HFFc6 (cell line): ENCODE results near the gene CCDC197. TPM values are rescaled to one million over a fixed set of nuclear protein-coding genes. Genes with fewer than 3 reads are reported as not detected.

ENCODE experiments used
- DNase-seq: peaks from one replicate; pipeline ENCODE4 v3.0.0-alpha.2; 2018
- H3K27ac Mint-ChIP-seq: 2 replicates; pipeline ENCODE4 v1.8.0; 2020; ENCODE audit warnings: mild to moderate bottlenecking, mixed read lengths
- H3K27me3 Mint-ChIP-seq: 2 replicates; pipeline ENCODE4 v1.8.0; 2021; ENCODE audit warnings: mild to moderate bottlenecking, moderate library complexity, mixed read lengths; ENCODE audit not compliant: insufficient read depth
- H3K36me3 Mint-ChIP-seq: 2 replicates; pipeline ENCODE4 v1.8.0; 2021; ENCODE audit warnings: low read depth, mixed read lengths
- H3K4me1 Mint-ChIP-seq: 2 replicates; pipeline ENCODE4 v1.8.0; 2020; ENCODE audit warnings: low read depth, mixed read lengths
- H3K4me3 Mint-ChIP-seq: 2 replicates; pipeline ENCODE4 v1.8.0; 2020; ENCODE audit warnings: mild to moderate bottlenecking, moderate library complexity, mixed read lengths
- H3K9me3 Mint-ChIP-seq: 2 replicates; pipeline ENCODE4 v1.8.0; 2020; ENCODE audit warnings: mild to moderate bottlenecking, mixed read lengths
- CTCF ChIP-seq: fragments of 200-600 bp; sonication (generic); IDR thresholded peaks from 2 replicates; pipeline ENCODE4 v1.5.0; 2021; ENCODE audit warnings: antibody characterized with exemption, mild to moderate bottlenecking
- total RNA-seq, 6 experiments: library from RNA; stranded (reverse); fragmentation: NEBNext Ultra II Directional; extraction: Animal tissue kit (Norgen Biotek cat#: 25700); gene quantifications; 2 replicates in 1 of 6; 3 replicates in 5 of 6; pipeline ENCODE4 v1.2.3, GENCODE V29; 2021

The CCDC197 gene
- total RNA-seq, 6 experiments from 2014 or later: not detected

GRCh38 chr14:94040247-94040646 lies 43.1 kb downstream of the CCDC197 start:
- DNase-seq: no peak
- no peak for TF ChIP-seq CTCF
- no peaks in the 10 kb centered on the region for H3K9me3 Mint-ChIP-seq
- H3K4me1 Mint-ChIP-seq: peaks cover 39% of the 10 kb centered on the region
- H3K27me3 Mint-ChIP-seq: peaks cover 4% of the 10 kb centered on the region
- no peak overlapping the region for H3K27ac Mint-ChIP-seq
- peaks cover 5% of the 10 kb centered on the region; the same call in 1 of the 2 replicates for H3K36me3 Mint-ChIP-seq
- H3K4me3 Mint-ChIP-seq: no peak overlapping the region

GRCh38 chr14:94040796-94041195 lies 43.7 kb downstream of the CCDC197 start:
- peaks cover 4% of the 10 kb centered on the region for H3K27me3 Mint-ChIP-seq
- no peaks in the 10 kb centered on the region for H3K9me3 Mint-ChIP-seq
- H3K4me1 Mint-ChIP-seq: peaks cover 39% of the 10 kb centered on the region
- TF ChIP-seq CTCF: no peak
- H3K4me3 Mint-ChIP-seq: no peak overlapping the region
- H3K36me3 Mint-ChIP-seq: peaks cover 7% of the 10 kb centered on the region; the same call in 1 of the 2 replicates
- DNase-seq: no peak
- H3K27ac Mint-ChIP-seq: no peak overlapping the region

GRCh38 chr14:94041551-94042346 lies 44.6 kb downstream of the CCDC197 start:
- Mint-ChIP-seq H3K9me3 (no peaks in the 10 kb centered on the region), H3K27me3 (peaks cover 4% of the 10 kb centered on the region), H3K4me1 (peaks cover 35% of the 10 kb centered on the region), H3K27ac (peak overlapping the region; percentile 79), H3K36me3 (peaks cover 7% of the 10 kb centered on the region; the same call in 1 of the 2 replicates), H3K4me3 (peak overlapping the region; percentile 65; the same call in 1 of the 2 replicates)
- TF ChIP-seq CTCF: no peak
- peak; percentile 90 for DNase-seq

- no peak for DNase-seq
- Mint-ChIP-seq H3K9me3 (no peaks in the 10 kb centered on the region), H3K27ac (peak overlapping the region; percentile 79), H3K4me3 (peak overlapping the region; percentile 65; the same call in 1 of the 2 replicates), H3K27me3 (peaks cover 4% of the 10 kb centered on the region), H3K4me1 (peaks cover 33% of the 10 kb centered on the region), H3K36me3 (peaks cover 7% of the 10 kb centered on the region; the same call in 1 of the 2 replicates)
- no peak for TF ChIP-seq CTCF
These were observed 45.5 kb downstream of the CCDC197 start for GRCh38 chr14:94042433-94043091.

GRCh38 chr14:94043111-94043755 lies 46.1 kb downstream of the CCDC197 start:
- Mint-ChIP-seq H3K9me3 (no peaks in the 10 kb centered on the region), H3K4me1 (peaks cover 33% of the 10 kb centered on the region), H3K4me3 (no peak overlapping the region), H3K27me3 (peaks cover 4% of the 10 kb centered on the region), H3K27ac (no peak overlapping the region), H3K36me3 (peaks cover 7% of the 10 kb centered on the region; the same call in 1 of the 2 replicates)
- TF ChIP-seq CTCF: no peak
- DNase-seq: no peak
